BJ (cell line): Measurements from ENCODE around the gene P2RY2. TPM values are rescaled to one million over a fixed set of nuclear protein-coding genes. Genes with fewer than 3 reads are reported as not detected.

Experiments
- CTCF ChIA-PET: fragments of 350-600 bp; formaldehyde crosslinking; extraction: SDS; loops from one replicate; lab custom pipeline; 2021; ENCODE audit warnings: antibody characterized with exemption, inconsistent platforms; lab: Yijun Ruan, JAX
- POLR2A ChIA-PET: fragments of 300-600 bp; sonication (Branson Sonifier 250); formaldehyde crosslinking; extraction: SDS; loops from one replicate; lab custom pipeline; 2021; ENCODE audit warnings: antibody characterized with exemption; lab: Charles Lee
- DNase-seq: peaks from one replicate; pipeline ENCODE4 v3.0.0-alpha.2; 2011; ENCODE audit warnings: low read depth
- H3K27me3 ChIP-seq: 2 replicates; pipeline ENCODE4 v1.6.0; 2011; ENCODE audit warnings: low read length; ENCODE audit not compliant: control insufficient read depth, insufficient read depth
- H3K36me3 ChIP-seq: 2 replicates; pipeline ENCODE4 v1.5.1; 2011; ENCODE audit warnings: low read length; ENCODE audit not compliant: control insufficient read depth, insufficient read depth
- H3K4me3 ChIP-seq: 2 replicates; pipeline ENCODE4 v1.5.1; 2011; ENCODE audit warnings: low read depth, mild to moderate bottlenecking, control low read depth, low read length
- CTCF ChIP-seq: IDR thresholded peaks from 2 replicates; pipeline ENCODE4 v1.5.1; 2011; ENCODE audit warnings: low read depth, mild to moderate bottlenecking, control low read depth, inconsistent platforms, low read length, moderate library complexity; ENCODE audit not compliant: insufficient read depth
- polyA plus RNA-seq: library from polyadenylated mRNA; depleted of rRNA; stranded (reverse); fragments of >200 nt; gene quantifications from 2 replicates; pipeline ENCODE4 v1.2.3, GENCODE V29; 2011

Gene P2RY2
- polyA plus RNA-seq, 1 experiment = 0.15 TPM

DNA sequence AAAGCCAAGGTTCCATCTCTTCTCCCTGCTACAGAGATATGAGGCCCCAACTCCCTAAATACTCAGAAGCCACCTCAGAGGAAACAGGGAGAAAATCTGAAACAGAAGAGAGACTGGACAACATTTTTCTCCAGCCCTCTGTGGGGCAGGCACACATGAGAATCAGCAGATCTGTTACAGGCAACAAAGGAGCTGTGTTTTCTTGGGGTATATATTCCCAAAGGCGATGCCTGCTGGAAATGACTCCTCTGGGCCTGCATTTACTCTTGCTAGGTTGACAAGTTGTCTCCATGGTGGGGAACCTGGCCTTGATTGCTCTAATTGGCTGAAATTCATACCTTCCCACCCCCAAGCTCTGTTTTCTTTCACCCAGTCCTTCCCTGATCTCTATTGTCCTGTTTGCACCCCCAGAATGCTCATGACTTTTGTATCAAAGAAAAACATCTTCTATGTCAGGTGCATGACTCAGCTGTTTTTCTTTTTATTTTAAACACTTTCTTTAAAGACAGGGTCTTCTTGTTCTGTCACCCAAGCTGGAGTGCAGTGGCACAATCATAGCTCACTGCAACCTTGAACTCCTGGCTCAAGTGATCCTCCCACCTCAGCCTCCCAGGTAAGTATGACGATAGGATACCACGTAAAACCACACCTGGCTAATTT lies 30.6 kb downstream of the P2RY2 start:
- no peak for TF ChIP-seq CTCF
- no peaks in the 10 kb centered on the region for H3K27me3 ChIP-seq
- ChIA-PET CTCF (interaction anchor here (1.0 kb wide), 1 partner anchor 41 kb away, joined by 3 read pairs; no protein-coding TSS in a partner anchor), POLR2A (no interaction called here)
- no peak overlapping the region for H3K4me3 ChIP-seq
- no peak for DNase-seq
- no peaks in the 10 kb centered on the region for H3K36me3 ChIP-seq

DNA sequence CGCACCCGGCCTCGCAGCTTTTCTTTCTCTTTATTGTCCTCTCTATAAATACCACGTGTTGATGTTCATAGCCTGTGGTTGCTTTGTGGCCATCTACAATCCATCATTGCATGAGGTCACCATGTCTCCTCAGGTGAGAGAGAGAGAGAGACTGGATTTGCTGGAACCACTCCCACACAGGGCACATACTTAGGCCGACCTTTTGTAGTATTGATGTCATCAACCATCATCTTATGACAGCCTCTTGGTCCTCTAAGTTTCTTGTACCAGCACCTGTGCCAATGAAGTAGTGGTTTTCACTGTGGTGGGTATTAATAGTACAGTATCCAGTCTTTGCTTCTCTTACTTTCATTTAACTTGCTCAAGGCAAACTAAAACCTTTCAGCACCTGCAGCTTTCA lies 31.2 kb downstream of the P2RY2 start:
- no peak overlapping the region for H3K4me3 ChIP-seq
- POLR2A ChIA-PET = no interaction called here
- CTCF ChIA-PET = interaction anchor here (1.0 kb wide), 1 partner anchor 40 kb away, joined by 3 read pairs; no protein-coding TSS in a partner anchor
- no peaks in the 10 kb centered on the region for H3K27me3 ChIP-seq
- TF ChIP-seq CTCF = no peak
- DNase-seq = no peak
- H3K36me3 ChIP-seq = no peaks in the 10 kb centered on the region

DNA sequence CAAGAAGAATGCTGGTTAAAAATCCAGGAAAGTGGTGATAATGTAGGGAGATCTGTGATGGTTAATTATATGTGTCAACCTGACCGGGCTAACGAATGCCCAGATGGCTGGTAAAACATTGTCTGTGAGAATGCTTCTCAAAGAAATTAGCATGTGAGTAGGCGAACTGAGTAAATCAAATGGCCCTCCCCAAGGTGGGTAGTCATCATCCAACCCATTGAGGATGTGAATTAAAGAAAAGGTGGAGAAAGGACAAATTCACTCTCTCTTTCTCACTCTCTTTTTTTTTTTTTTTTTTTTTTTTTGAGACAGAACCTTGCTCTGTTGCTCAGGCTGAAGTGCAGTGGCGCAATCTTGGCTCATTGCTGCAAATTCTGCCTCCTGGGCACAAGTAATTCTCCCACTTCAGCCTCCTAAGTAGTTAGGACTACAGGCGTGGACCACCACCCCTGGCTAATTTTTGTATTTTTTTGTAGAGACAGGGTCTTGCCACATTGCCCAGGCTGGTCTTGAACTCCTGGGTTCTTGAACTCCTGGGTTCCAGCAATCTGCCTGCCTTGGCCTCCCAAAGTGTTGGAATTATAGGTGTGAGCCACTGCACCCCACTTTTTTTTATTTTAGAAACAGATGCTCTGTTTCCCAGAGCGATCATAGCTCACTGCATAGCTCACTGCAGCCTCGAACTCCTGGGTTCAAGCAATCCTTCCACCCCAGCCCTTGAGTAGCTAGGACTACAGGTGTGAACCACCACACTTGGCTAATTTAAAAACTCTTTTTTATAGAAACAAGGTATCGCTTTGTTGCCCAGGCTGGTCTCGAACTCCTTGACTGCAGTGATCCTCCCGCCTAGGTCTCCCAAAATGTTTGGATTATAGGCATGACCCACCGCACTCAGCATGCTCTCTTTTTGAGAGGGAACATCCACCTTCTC lies 32.0 kb downstream of the P2RY2 start:
- no peak for DNase-seq
- no peak for TF ChIP-seq CTCF
- POLR2A ChIA-PET = no interaction called here
- H3K36me3 ChIP-seq = no peaks in the 10 kb centered on the region
- no peaks in the 10 kb centered on the region for H3K27me3 ChIP-seq
- no peak overlapping the region for H3K4me3 ChIP-seq
- CTCF ChIA-PET = no interaction called here

DNA sequence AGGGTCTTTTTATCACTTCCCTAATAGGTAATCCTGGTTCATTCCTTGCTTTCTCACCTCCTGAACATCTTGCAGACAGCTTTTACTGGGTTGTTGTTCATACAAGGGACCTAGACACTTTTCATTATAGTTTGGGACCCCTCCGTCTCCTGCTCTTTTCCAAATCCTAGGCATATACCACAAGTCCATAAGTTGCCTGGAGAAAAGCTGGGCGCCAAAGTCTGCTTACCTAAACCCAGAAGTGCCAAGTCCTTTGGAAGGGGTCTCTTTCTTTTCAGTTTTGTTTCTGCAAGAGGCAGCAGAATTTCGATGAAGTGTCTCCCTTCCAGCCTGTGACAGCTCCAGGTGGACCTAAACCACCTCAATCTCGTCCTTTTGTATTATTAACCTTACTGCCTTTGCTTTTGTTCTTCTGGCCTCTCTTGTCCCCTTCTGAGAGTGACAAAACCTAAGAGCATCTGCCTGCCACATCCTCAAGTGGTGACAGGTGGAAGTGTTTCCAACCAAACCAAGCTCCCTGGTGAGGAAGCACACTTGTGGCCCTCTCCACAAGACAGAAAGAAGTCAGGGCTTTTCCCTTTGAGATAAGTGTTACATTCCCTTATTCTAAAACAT lies 34.6 kb downstream of the P2RY2 start:
- Histone ChIP-seq H3K4me3 (no peak overlapping the region), H3K36me3 (no peaks in the 10 kb centered on the region), H3K27me3 (no peaks in the 10 kb centered on the region)
- no peak for DNase-seq
- ChIA-PET CTCF (interaction anchor here (1.3 kb wide), 1 partner anchor 17 kb away, joined by 3 read pairs; no protein-coding TSS in a partner anchor), POLR2A (interaction anchor here (0.6 kb wide), 1 partner anchor 55 kb away, joined by 3 read pairs; no protein-coding TSS in a partner anchor)
- no peak for TF ChIP-seq CTCF
